Measurements from ENCODE around the gene MYCBP. TPM values are rescaled to one million over a fixed set of nuclear protein-coding genes. Genes with fewer than 3 reads are reported as not detected.

The MYCBP gene
- total RNA-seq, 4 donors from 2014 or later: 10.7 to 38.7 (median 17.7) TPM

DNA sequence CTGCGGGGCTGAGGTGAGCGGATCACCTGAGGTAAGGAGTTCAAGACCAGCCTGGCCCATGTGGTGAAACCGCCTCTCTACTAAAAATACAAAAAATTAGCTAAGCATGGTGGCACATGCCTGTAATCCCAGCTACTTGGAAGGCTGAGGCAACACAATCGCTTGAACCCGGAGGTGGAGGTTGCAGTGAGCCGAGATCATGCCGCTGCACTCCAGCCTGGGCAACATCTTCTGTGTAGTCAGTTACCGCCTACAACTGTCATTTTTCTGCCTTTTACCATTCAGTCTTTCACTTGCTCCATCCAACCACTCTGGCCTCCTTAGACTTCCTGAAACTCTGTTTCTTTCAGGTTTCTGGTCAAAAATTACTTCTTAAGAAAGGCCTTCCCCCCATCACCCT lies 2.2 kb downstream of the MYCBP start:
- H3K4me3 ChIP-seq: no peak overlapping the region
- intact Hi-C loops (cut with DNase I; ENCODE audit: low total_unique reads): no loop called here

DNA sequence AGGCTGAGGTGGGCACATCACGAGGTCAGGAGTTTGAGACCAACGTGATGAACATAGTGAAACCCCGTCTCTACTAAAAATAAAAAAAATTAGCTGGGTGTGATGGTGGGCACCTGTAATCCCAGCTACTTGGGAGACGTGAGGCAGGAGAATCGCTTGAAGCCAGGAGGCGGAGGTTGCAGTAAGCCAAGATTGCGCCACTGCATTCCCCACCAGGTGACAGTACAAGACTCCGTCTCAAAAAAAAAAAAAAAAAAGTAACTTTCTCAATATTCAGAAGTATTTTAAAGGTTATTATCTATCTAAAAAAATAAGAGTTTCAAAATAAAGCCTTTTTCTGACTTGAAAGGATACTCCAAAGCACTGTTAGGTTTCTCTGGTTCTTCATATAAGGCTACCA lies 5.9 kb downstream of the MYCBP start:
- Histone ChIP-seq H3K4me1 (no peaks in the 10 kb centered on the region), H3K9me3 (no peaks in the 10 kb centered on the region), H3K4me3 (no peak overlapping the region), H3K27me3 (no peaks in the 10 kb centered on the region), H3K36me3 (no peaks in the 10 kb centered on the region), H3K27ac (no peak overlapping the region)
- intact Hi-C loops (cut with DNase I; ENCODE audit: low total_unique reads): no loop called here
- DNase-seq: no peak
- TF ChIP-seq POLR2A (IDR thresholded peaks at IDR 0.05): no peak
- TF ChIP-seq, protein P1, sequence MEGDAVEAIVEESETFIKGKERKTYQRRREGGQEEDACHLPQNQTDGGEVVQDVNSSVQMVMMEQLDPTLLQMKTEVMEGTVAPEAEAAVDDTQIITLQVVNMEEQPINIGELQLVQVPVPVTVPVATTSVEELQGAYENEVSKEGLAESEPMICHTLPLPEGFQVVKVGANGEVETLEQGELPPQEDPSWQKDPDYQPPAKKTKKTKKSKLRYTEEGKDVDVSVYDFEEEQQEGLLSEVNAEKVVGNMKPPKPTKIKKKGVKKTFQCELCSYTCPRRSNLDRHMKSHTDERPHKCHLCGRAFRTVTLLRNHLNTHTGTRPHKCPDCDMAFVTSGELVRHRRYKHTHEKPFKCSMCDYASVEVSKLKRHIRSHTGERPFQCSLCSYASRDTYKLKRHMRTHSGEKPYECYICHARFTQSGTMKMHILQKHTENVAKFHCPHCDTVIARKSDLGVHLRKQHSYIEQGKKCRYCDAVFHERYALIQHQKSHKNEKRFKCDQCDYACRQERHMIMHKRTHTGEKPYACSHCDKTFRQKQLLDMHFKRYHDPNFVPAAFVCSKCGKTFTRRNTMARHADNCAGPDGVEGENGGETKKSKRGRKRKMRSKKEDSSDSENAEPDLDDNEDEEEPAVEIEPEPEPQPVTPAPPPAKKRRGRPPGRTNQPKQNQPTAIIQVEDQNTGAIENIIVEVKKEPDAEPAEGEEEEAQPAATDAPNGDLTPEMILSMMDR (IDR thresholded peaks at IDR 0.05): no peak

More for the DNA sequence above, 2.2 kb downstream of the MYCBP start:
- no peaks in the 10 kb centered on the region for H3K27me3 ChIP-seq
- no peaks in the 10 kb centered on the region for H3K4me1 ChIP-seq
- no peak for DNase-seq
- no peak for TF ChIP-seq POLR2A (IDR thresholded peaks at IDR 0.05)
- TF ChIP-seq, protein P1 (IDR thresholded peaks at IDR 0.05): no peak
- no peaks in the 10 kb centered on the region for H3K9me3 ChIP-seq
- H3K36me3 ChIP-seq: no peaks in the 10 kb centered on the region
- no peak overlapping the region for H3K27ac ChIP-seq

DNA sequence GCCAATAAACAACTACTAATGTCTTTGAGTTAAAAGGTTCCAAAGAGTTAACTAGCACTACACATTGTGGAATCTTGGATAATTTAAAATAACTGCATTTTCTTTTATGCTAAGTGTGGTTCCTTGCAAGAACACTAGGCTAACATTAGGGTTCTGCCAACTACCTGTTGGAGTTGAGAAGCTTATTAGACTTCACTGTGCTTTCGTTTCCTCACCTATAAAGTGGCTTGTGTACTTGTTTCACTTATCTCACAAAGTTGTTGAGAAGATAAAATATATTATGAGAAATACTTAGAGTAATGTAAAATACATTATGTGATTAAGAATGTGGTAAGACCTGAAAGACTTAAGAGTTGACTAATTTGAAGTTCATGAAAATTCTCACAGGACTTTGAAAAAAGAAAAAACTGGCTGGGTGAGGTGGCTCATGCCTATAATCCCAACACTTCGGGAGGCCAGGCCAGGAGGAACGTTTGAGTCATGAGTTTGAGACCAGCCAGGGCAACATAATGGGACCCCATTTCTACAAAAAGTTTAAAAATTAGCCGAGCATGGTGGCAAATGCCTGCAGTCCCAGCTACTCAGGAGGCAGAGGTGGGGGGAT lies 7.9 kb downstream of the MYCBP start:
- H3K4me1 ChIP-seq: no peaks in the 10 kb centered on the region
- DNase-seq: no peak
- no peak overlapping the region for H3K27ac ChIP-seq
- no peaks in the 10 kb centered on the region for H3K27me3 ChIP-seq
- no peaks in the 10 kb centered on the region for H3K9me3 ChIP-seq
- H3K36me3 ChIP-seq: no peaks in the 10 kb centered on the region
- intact Hi-C loops (cut with DNase I; ENCODE audit: low total_unique reads): no loop called here
- no peak for TF ChIP-seq POLR2A (IDR thresholded peaks at IDR 0.05)
- TF ChIP-seq, protein P1 (IDR thresholded peaks at IDR 0.05): no peak
- H3K4me3 ChIP-seq: no peak overlapping the region

DNA sequence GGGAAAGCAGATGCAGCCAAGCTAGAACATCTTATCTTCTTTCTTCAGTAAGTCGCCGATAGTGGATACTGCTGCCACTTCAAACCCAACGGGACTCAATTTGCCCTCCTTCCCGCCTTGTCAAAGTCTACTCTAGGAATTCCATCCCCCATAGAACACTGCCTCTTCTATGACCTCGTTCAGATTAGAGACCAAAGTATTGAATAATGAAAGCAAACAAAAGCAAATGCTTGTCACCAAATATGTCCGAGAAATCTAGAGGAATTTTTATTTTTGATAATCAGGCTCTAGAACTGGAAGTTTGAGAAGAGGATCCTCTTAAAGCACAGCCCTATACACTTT lies 12.7 kb downstream of the MYCBP start:
- no peak for DNase-seq
- peak overlapping the region; percentile 81 to 83 for H3K27ac ChIP-seq
- H3K27me3 ChIP-seq: no peaks in the 10 kb centered on the region
- H3K9me3 ChIP-seq: no peaks in the 10 kb centered on the region
- TF ChIP-seq POLR2A (IDR thresholded peaks at IDR 0.05): no peak
- TF ChIP-seq, protein P1 (IDR thresholded peaks at IDR 0.05): no peak
- H3K4me1 ChIP-seq: peaks cover 0 to 4% of the 10 kb centered on the region in 2 donors
- no peaks in the 10 kb centered on the region for H3K36me3 ChIP-seq
- H3K4me3 ChIP-seq: peak overlapping the region; percentile 87 to 99
- intact Hi-C loops (cut with DNase I; ENCODE audit: low total_unique reads): no loop called here

DNA sequence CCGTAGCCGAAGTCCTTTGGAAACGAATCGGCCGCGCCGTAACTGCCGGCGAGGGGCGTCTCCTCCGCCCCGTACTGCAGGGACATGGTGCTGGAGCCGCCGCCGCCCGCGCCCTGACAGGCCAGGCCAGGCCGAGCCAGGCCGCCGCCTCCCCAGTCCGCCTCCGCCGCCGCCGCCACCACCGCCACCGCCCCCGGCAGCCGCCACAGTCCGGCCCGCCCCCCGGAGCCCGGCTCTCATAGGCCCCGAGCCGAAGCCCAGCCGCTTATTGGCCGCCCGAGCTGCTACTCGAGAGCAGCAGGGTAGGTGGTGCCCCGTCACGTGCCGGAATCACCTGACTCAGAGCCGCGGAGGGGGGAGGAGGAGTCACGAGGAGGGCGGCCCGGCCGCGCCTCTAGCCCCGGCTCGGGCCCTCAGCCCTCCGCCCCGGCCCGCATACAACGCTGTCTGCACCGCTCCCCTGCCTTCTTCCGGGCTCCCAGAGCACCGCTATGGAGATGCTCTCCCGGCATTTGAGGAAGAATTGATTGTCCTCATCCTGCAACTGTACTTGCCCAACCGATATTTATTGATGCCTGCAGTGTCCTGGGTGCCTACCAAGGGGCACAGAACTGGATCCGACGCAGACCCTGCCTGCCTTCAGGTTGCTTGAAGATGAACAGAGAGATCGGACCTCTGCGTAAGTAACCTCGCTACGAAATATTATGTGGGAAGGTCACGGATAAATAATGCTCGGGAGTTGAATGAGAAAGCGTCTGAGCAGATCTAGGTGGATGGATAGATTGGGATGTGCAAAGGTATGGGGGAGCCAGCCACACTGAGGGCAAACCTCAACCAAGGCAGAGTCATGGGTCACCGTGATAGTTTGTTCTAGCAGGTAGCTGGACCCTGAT lies 13.3 kb downstream of the MYCBP start, which contains the start of gene RRAGC:
TSS of gene RRAGC (minus strand) at position 212 of the 893 bp plus-strand sequence. CDS start at position 86, 126 bp downstream.
- Histone ChIP-seq H3K36me3 (no peaks in the 10 kb centered on the region), H3K27ac (peak within 1 kb of the TSS; percentile 83 to 89), H3K4me1 (peaks cover 0 to 4% of the 10 kb centered on the region in 2 donors), H3K27me3 (no peaks in the 10 kb centered on the region), H3K4me3 (peak within 1 kb of the TSS; percentile 87 to 99), H3K9me3 (no peaks in the 10 kb centered on the region)
- DNase-seq: peak; percentile 99
- intact Hi-C loops (cut with DNase I; ENCODE audit: low total_unique reads): no loop called here
- TF ChIP-seq, protein P1 (IDR thresholded peaks at IDR 0.05): no peak
- TF ChIP-seq POLR2A (IDR thresholded peaks at IDR 0.05): peak; percentile 64 to 67

All from uterus (tissue), 4 donors.